ENCODE data around the gene STK33. TPM values are rescaled to one million over a fixed set of nuclear protein-coding genes. Genes with fewer than 3 reads are reported as not detected.

STK33 gene
- polyA plus RNA-seq, 1 of the 3 experiments (the other 2 are of a cell fraction) = 12.3 TPM

- TF ChIP-seq ZBTB33 (IDR thresholded peaks at IDR 0.05; ENCODE audit: borderline replicate concordance, low read depth) (no peak), GABPA (IDR thresholded peaks at IDR 0.05; ENCODE audit: low read depth) (no peak), ELF1 (IDR thresholded peaks at IDR 0.05) (no peak), RXRA (IDR thresholded peaks at IDR 0.05; ENCODE audit: borderline replicate concordance, low read depth) (no peak), RCOR1 (IDR thresholded peaks at IDR 0.05; ENCODE audit: low read length) (no peak), FOXM1 (IDR thresholded peaks at IDR 0.05; ENCODE audit: low read depth) (no peak), TCF12 (IDR thresholded peaks at IDR 0.05) (no peak), SIN3A (IDR thresholded peaks at IDR 0.05; ENCODE audit: borderline replicate concordance, low read depth, low read length) (no peak), NRF1 (IDR thresholded peaks at IDR 0.05; ENCODE audit: low read depth, low read length) (no peak)
Observed at GRCh38 chr11:8387693-8388092, 206.3 kb downstream of the STK33 start (continued).

GRCh38 chr11:8387141-8387540 lies 206.9 kb downstream of the STK33 start:
- H3K9me2 ChIP-seq = no peaks in the 10 kb centered on the region
- no peak for DNase-seq
- no peak overlapping the region for H2AFZ ChIP-seq (ENCODE audit: low read depth)
- TF ChIP-seq MXI1 (IDR thresholded peaks at IDR 0.05; ENCODE audit: low read depth, low read length) (no peak), RXRA (IDR thresholded peaks at IDR 0.05; ENCODE audit: borderline replicate concordance, low read depth) (no peak), USF1 (IDR thresholded peaks at IDR 0.05; ENCODE audit: borderline replicate concordance, low read depth) (no peak), TEAD4 (IDR thresholded peaks at IDR 0.05; ENCODE audit: borderline replicate concordance, insufficient read depth) (no peak), CTCF (IDR thresholded peaks at IDR 0.05) (no peak)
- H3K27me3 ChIP-seq (ENCODE audit: insufficient read depth) = no peaks in the 10 kb centered on the region
- no peak overlapping the region for H3K4me3 ChIP-seq (ENCODE audit: low read depth in 2 of 2, low read length in 1 of 2)
- H3K79me2 ChIP-seq (ENCODE audit: insufficient read depth) = no peaks in the 10 kb centered on the region
- no peak overlapping the region for H3K9ac ChIP-seq
- no peak overlapping the region for H3K27ac ChIP-seq (ENCODE audit: low read depth in 2 of 2, low read length in 1 of 2)
- CTCF ChIA-PET = interaction anchor here (0.6 kb wide), 1 partner anchor 171 kb away, joined by 3 read pairs; no protein-coding TSS in a partner anchor
- POLR2A ChIA-PET = interaction anchor here (1.3 kb wide), 1 partner anchor 32 kb away, joined by 3 read pairs; no protein-coding TSS in a partner anchor
- no peaks in the 10 kb centered on the region for H3K36me3 ChIP-seq (replicated peaks in 1 of 2; ENCODE audit: control insufficient read depth in 1 of 2, insufficient read depth in 2 of 2, low read length in 1 of 2)
- WGBS (ENCODE audit: low lambda C conversion rate) = 85% methylated on average over 7 of the region's 7 CpGs
- peaks cover 0 to 16% of the 10 kb centered on the region in 2 experiments; a peak in 1 of 4 replicates for H3K4me1 ChIP-seq (ENCODE audit: control insufficient read depth in 1 of 2, insufficient read depth in 2 of 2, low read depth in 1 of 2, low read length in 1 of 2)
- no peak overlapping the region for H3K4me2 ChIP-seq
- no peaks in the 10 kb centered on the region for H3F3A ChIP-seq (replicated peaks; ENCODE audit: insufficient read depth)
- H3K9me3 ChIP-seq = no peaks in the 10 kb centered on the region
- no peaks in the 10 kb centered on the region for H4K20me1 ChIP-seq (ENCODE audit: insufficient read depth)
